ENCODE results near the gene PON2.

DNA sequence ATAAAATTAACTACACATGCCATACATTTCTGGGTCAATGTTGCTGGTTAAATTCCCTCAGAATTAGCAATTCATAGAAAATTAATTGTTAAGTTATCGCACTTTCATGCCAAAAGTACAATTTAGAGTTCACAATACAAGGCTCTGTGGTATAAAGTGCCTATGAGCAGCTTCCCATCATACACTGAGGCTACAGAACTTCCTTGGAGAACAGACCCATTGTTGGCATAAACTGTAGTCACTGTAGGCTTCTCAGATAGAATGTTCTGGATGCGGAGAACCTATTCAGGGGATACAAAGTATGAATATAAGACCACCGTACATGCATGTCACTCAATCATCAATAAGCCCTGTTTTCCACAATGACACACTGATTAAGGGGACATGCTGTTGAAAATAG lies 29.6 kb downstream of the PON2 start:
- TF ChIP-seq BHLHE40 (IDR thresholded peaks at IDR 0.05; ENCODE audit: borderline replicate concordance) (no peak), FOXK2 (IDR thresholded peaks at IDR 0.05) (no peak), CTBP1 (IDR thresholded peaks at IDR 0.05; ENCODE audit: borderline replicate concordance) (no peak), HDGF (IDR thresholded peaks at IDR 0.05; ENCODE audit: borderline replicate concordance) (no peak), FOXM1 (IDR thresholded peaks at IDR 0.05; ENCODE audit: borderline replicate concordance) (no peak), ARNT (IDR thresholded peaks at IDR 0.05) (no peak), SP1 (IDR thresholded peaks at IDR 0.05) (no peak), L3MBTL2 (conservative IDR thresholded peaks at IDR 0.05) (no peak), PKNOX1 (IDR thresholded peaks at IDR 0.05) (no peak), FOXA1 (IDR thresholded peaks at IDR 0.05) (no peak), SUZ12 (IDR thresholded peaks at IDR 0.05) (no peak), LEF1 (IDR thresholded peaks at IDR 0.05; ENCODE audit: borderline replicate concordance) (no peak), ZNF384 (IDR thresholded peaks at IDR 0.05) (no peak)

All from HEK293T (cell line).